HG02943 (cell line): ENCODE measurements around the gene AGPAT2.
"Not testable (repeated sequence)": the region's sequence is repeated elsewhere in the genome, so short reads cannot be mapped to it uniquely, and the experiment has no call there.

Source experiments
- ATAC-seq: cut with Tn5 transposase; IDR thresholded peaks from one replicate; pipeline ENCODE4 v1.9.1; 2021; ENCODE audit warnings: mild to moderate bottlenecking, low read depth, moderate library complexity; ENCODE audit not compliant: unreplicated experiment

AGPAT2 gene

DNA sequence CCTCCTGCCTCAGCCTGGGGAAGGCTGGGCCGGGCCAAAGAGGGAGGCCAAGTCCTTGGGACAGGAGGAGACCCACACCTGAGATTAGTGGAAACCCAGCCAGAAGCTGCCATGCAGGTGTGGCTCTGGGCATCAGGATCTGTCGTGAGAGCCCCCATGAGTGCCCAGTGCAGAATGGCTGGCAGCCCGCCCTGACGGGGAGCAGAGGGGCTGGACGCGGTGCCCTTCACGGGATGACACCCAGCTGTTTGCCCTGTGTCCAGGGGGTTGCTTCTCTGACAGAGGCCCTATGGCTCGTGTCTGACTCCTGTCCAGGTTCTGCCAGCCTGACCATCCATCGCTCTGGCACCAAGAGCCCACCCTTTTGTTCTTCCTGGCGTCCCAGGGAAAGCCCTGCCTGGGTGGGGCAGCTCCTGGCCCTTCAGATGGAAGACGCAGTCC is 33.7 kb upstream of the AGPAT2 start:
- ATAC-seq, result no peak

GRCh38 chr9:136720251-136720897 is 33.1 kb upstream of the AGPAT2 start:
- no peak for ATAC-seq

GRCh38 chr9:136719195-136719880 is 32.1 kb upstream of the AGPAT2 start:
- no peak for ATAC-seq

- no peak for ATAC-seq
Observed at GRCh38 chr9:136718345-136719194, 31.3 kb upstream of the AGPAT2 start.

GRCh38 chr9:136717399-136717798 is 30.1 kb upstream of the AGPAT2 start:
- ATAC-seq, result no peak

GRCh38 chr9:136714893-136715274 is 27.6 kb upstream of the AGPAT2 start:
- no peak for ATAC-seq

DNA sequence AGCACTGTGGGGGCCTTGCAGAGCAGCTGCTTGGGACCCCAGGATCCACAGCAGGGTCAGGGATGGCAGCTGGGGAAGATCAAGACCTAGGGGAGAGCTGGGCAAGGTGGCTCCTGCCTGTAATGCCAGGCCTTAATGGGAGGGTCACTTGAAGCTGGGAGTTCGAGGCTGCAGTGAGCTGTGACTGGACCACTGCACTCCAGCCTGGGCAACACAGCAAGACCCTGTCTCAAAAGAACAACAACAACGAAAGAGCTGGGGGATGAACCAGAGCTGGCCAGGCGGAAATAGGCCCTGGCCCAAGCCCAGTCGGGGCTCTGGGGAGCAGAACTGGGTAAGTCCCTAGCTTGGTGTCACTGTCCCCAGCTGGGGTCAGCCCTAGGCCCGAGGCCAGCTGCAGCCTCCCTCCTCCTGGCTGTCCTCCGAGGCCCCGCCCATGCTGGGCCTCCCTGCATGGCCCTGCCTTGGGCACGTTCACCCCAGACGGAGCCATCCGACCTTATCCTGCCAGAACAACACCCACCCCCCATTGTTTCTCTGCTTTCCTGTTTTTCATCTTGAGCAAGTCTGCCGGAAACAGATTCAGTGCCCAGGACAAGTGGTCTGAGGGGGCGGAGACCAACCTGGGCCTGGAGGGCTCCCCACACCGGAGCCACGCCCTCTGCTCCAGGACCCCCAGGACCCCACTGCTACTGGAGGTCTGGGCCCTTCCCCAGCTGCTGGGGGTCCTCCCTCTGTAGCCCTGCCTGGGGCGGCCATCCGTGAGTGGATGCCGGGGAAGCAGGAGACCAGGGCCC is 27.0 kb upstream of the AGPAT2 start:
- ATAC-seq, result no peak

DNA sequence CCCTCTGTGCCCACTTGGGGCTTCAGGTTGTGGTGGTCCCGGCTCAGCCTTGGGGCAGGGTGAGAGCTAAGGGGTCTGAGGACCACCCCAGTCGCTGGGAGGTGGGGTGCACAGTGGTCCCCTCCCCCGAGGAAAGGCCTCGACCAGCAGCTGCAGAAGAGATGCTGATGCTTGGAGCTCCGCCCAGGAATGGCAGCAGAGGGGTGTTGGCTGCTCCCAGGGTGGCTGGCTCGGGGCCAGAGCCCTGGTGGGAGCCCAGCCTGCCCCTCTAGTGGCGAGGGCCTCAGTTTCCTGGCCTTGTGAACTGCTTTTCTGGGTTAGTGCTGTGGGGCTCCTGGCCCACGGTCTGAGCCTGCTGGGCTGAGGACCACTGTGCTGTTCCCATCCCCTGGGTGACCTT is 26.3 kb upstream of the AGPAT2 start:
- ATAC-seq, result no peak

GRCh38 chr9:136712690-136713544 is 25.7 kb upstream of the AGPAT2 start:
- ATAC-seq, result no peak

- no peak for ATAC-seq
Observed at GRCh38 chr9:136711751-136712689, 24.8 kb upstream of the AGPAT2 start, which contains the start of gene DIPK1B. Gene DIPK1B (plus strand): TSS chr9:136712572. CDS start chr9:136712666, 94 bp downstream.

- ATAC-seq, result not testable (repeated sequence)
Observed at GRCh38 chr9:136711219-136711648, 24.0 kb upstream of the AGPAT2 start.

DNA sequence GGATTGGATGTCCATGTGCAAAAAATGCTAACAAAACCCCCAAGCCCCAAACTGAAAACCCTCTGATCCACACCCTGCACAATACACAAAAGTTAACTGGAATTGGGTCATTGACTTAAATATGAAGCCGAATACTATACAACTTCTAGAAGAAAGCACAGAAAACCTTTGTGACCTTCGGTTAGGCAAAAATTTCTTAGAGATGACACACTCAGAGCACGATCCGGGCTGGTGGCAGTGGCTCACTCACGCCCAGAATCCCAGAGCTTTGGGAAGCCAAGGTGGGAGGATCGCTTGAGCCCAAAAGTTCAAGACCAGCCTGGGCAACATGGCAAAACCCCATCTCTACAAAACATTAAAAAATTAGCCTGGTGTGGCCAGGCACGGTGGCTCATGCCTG is 23.3 kb upstream of the AGPAT2 start:
- no peak for ATAC-seq

DNA sequence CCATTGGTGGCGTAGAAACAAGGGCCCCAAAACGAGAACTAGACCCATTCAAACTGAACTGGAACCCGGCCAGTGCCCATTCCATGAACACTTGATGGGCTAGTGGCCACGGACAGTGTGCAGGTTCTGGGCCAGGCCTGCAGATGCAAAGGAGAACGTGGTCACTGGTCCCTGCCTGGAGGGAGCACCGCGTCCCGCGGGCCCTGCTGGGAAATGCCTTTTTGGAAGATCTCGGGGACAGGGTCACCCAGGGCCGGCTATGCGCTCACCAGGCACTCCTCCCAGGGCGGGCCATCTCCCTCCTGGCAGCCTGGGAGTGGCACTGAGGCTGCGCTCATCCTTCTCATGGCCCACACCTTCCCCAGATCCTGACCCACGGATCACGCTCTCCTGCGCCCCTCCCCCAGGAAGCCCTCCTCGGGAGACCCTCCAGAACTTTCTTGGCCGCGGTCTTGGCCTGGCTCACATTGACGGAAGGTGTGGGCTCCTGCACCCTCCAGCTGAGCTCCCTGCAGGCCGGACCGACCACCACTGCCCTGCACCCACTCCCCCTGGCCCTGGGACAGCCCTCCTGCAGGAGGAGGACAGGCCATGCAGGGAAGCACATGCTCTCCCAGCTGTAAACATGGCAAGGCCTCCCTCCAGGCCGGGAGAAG is 22.3 kb upstream of the AGPAT2 start:
- no peak for ATAC-seq

- no peak for ATAC-seq
Observed at GRCh38 chr9:136707849-136708517, 20.7 kb upstream of the AGPAT2 start.

- no peak for ATAC-seq
Observed at GRCh38 chr9:136707011-136707410, 19.8 kb upstream of the AGPAT2 start.

GRCh38 chr9:136705564-136705963 is 18.3 kb upstream of the AGPAT2 start:
- no peak for ATAC-seq

DNA sequence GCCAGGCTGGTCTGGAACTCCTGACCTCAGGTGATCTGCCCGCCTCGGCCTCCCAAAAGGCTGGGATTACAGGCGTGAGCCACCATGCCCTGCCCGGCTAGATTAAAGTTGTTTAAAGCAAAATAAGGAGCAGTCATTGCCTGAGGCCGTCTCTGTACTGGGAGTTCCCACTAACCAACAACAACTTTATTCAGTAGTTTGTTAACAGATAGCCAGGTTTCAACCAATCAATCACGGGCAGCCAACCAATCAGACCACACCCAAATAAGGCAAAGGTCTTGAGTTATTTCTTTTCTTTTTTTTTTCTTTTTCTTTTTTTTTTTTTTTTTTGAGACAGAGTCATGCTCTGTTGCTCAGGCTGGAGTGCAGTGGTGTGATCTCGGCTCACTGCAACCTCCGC is 17.5 kb upstream of the AGPAT2 start:
- ATAC-seq, result not testable (repeated sequence)
